Gastroesophageal sphincter (tissue), 4 donors: ENCODE measurements around the gene ACTN2. TPM values are rescaled to one million over a fixed set of nuclear protein-coding genes. Genes with fewer than 3 reads are reported as not detected.

Experiments
- ATAC-seq: fragments of 150-250 bp; one replicate; pipeline ENCODE4 v1.9.1; 2016; ENCODE audit warnings: mild to moderate bottlenecking, moderate library complexity
- H3K27ac ChIP-seq, 4 donors: fragments of 200-600 bp; sonication (generic) in 3 of 4; 1 replicate in 3 of 4; 2 replicates in 1 of 4; pipeline ENCODE4 v1.5.1; 2016 to 2019
- H3K27me3 ChIP-seq: fragments of 200-600 bp; sonication (generic); one replicate; pipeline ENCODE4 v1.5.1; 2019
- H3K36me3 ChIP-seq, 2 donors: fragments of 200-600 bp; sonication (generic); one replicate each; pipeline ENCODE4 v1.5.1; 2019; ENCODE audit warnings: control low read depth in 1 of 2
- H3K4me1 ChIP-seq, 3 donors: fragments of 200-600 bp; sonication (generic); 1 replicate in 2 of 3; 2 replicates in 1 of 3; pipeline ENCODE4 v1.5.1; 2016 to 2019; ENCODE audit warnings: control low read depth in 2 of 3
- H3K4me3 ChIP-seq, 2 donors: fragments of 200-600 bp; sonication (generic); one replicate each; pipeline ENCODE4 v1.5.1; 2019; ENCODE audit warnings: mild to moderate bottlenecking in 1 of 2, moderate library complexity in 1 of 2
- H3K9me3 ChIP-seq, 3 donors: fragments of 200-600 bp; sonication (generic); one replicate each; pipeline ENCODE4 v1.5.1; 2017 to 2019; ENCODE audit warnings: control low read depth in 2 of 3
- EP300 ChIP-seq: sonication (generic); formaldehyde crosslinking; IDR thresholded peaks from one replicate; pipeline ENCODE4 v1.6.1; 2017; ENCODE audit warnings: antibody characterized with exemption, mild to moderate bottlenecking
- POLR2A ChIP-seq, 2 donors: fragments of 450-650 bp; IDR thresholded peaks; one replicate each; pipeline ENCODE4 v1.6.1; 2017; ENCODE audit warnings: antibody characterized with exemption in 2 of 2, mild to moderate bottlenecking in 2 of 2, moderate library complexity in 1 of 2
- POLR2AphosphoS5 ChIP-seq: sonication (generic); formaldehyde crosslinking; IDR thresholded peaks from one replicate; pipeline ENCODE4 v1.6.1; 2017; ENCODE audit warnings: antibody characterized with exemption
- WGBS, 2 donors: methylation state at CpG; one replicate each; pipeline ENCODE4 v1.1.5; 2018; ENCODE audit warnings: low coverage in 1 of 2; 5-methylcytosine and 5-hydroxymethylcytosine counted together
- total RNA-seq, 4 donors: library from RNA; depleted of rRNA; stranded (reverse); fragments of >200 nt; gene quantifications; one replicate each; pipeline ENCODE4 v1.1.0, GENCODE V29; 2016
- TF ChIP-seq, protein P1 (sequence below), 4 experiments: fragments of 200-600 bp in 2 of 4; fragments of 450-650 bp in 2 of 4; sonication (generic) in 1 of 4; IDR thresholded peaks; one replicate each; pipeline ENCODE4 v1.5.1; 2017 to 2019; ENCODE audit warnings: antibody characterized with exemption in 4 of 4, mild to moderate bottlenecking in 2 of 4, moderate library complexity in 2 of 4

The ACTN2 gene
- total RNA-seq, 4 donors from 2014 or later = 5.7 to 21.3 (median 14.1) TPM

DNA sequence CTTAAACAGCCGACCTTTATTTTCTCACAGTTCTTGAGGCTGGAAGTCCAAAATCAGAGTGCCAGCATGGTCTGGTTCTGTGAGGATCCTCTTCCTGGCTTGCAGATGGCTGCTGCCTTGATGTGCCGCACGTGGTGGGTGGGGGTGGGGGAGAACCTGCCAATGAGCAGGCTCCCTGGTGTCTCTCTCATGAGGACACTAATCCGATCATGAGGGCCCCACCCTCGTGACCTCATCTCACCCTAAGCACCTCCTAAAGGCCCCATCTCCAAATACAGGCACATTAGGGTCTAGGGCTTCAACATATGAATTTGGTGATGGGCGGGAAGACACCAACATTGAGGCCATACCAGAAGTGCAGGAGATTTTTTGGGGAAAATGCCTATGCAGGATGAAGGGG lies 37.8 kb downstream of the ACTN2 start:
- ATAC-seq = no peak

DNA sequence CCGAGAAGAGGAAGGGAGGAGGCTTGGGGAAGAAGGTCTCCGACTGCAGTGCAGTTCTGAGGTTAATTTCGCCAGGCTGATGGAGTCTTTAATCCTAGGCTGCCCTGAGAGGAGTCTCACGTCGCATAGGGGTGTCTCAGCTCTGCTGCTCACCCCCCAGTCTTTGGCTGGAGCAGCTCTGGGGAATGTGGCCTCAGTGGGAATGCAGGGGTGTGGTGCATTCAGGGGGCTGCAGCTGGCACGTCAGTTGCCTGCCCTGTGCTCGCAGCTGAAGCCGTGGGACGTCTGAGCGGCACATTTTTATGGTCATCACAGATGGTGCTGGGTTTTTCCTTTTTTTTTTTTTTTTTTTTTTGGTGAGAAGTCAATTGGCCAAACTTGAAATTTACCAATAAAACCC lies 38.2 kb downstream of the ACTN2 start:
- no peak for TF ChIP-seq POLR2AphosphoS5
- no peak for TF ChIP-seq POLR2A (IDR thresholded peaks at IDR 0.05)
- 60 to 68% methylated on average over 5 to 9 of the region's 10 CpGs for WGBS, 2 donors
- Histone ChIP-seq H3K9me3 (no peaks in the 10 kb centered on the region), H3K27me3 (no peaks in the 10 kb centered on the region), H3K36me3 (no peaks in the 10 kb centered on the region), H3K4me1 (no peaks in the 10 kb centered on the region), H3K4me3 (no peak overlapping the region), H3K27ac (no peak overlapping the region)
- ATAC-seq = no peak

More for the DNA sequence above, 37.8 kb downstream of the ACTN2 start:
- H3K27me3 ChIP-seq = no peaks in the 10 kb centered on the region
- no peak overlapping the region for H3K27ac ChIP-seq
- H3K9me3 ChIP-seq = no peaks in the 10 kb centered on the region
- no CpG with 5 or more reads among the region's 6 CpGs for WGBS, 2 donors
- H3K4me3 ChIP-seq = no peak overlapping the region
- TF ChIP-seq, protein P1, sequence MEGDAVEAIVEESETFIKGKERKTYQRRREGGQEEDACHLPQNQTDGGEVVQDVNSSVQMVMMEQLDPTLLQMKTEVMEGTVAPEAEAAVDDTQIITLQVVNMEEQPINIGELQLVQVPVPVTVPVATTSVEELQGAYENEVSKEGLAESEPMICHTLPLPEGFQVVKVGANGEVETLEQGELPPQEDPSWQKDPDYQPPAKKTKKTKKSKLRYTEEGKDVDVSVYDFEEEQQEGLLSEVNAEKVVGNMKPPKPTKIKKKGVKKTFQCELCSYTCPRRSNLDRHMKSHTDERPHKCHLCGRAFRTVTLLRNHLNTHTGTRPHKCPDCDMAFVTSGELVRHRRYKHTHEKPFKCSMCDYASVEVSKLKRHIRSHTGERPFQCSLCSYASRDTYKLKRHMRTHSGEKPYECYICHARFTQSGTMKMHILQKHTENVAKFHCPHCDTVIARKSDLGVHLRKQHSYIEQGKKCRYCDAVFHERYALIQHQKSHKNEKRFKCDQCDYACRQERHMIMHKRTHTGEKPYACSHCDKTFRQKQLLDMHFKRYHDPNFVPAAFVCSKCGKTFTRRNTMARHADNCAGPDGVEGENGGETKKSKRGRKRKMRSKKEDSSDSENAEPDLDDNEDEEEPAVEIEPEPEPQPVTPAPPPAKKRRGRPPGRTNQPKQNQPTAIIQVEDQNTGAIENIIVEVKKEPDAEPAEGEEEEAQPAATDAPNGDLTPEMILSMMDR (IDR thresholded peaks at IDR 0.05) = no peak
- TF ChIP-seq EP300 = no peak
- no peak for TF ChIP-seq POLR2AphosphoS5
- TF ChIP-seq POLR2A (IDR thresholded peaks at IDR 0.05) = no peak
- peaks cover 0 to under 1% (median 0%) of the 10 kb centered on the region in 3 donors for H3K4me1 ChIP-seq
- no peaks in the 10 kb centered on the region for H3K36me3 ChIP-seq

DNA sequence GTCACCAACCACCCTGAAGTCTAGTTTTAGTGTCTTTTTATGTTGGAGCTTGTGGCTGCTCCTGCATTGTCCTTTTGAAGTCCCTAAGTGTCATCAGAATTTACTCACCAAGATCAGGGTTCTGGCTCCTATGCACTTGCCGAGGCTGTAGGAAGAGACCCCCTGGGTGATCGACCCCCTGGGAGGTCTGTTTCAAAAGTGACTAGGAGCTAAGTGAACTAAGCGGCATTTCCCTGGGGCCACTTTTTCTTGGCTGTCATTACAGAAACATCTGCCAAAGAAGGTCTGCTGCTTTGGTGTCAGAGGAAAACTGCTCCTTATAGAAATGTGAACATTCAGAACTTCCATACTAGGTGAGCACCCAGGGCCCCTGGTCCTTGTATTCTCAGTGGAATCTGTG lies 39.4 kb downstream of the ACTN2 start:
- Histone ChIP-seq H3K9me3 (no peaks in the 10 kb centered on the region), H3K27me3 (no peaks in the 10 kb centered on the region), H3K36me3 (no peaks in the 10 kb centered on the region), H3K4me1 (no peaks in the 10 kb centered on the region), H3K27ac (no peak overlapping the region), H3K4me3 (no peak overlapping the region)
- 20 to 65% methylated on average over 1 to 2 of the region's 3 CpGs for WGBS, 2 donors
- TF ChIP-seq POLR2A (IDR thresholded peaks at IDR 0.05) (no peak), POLR2AphosphoS5 (no peak), EP300 (no peak)
- TF ChIP-seq, protein P1 (IDR thresholded peaks at IDR 0.05) = no peak
- no peak for ATAC-seq

DNA sequence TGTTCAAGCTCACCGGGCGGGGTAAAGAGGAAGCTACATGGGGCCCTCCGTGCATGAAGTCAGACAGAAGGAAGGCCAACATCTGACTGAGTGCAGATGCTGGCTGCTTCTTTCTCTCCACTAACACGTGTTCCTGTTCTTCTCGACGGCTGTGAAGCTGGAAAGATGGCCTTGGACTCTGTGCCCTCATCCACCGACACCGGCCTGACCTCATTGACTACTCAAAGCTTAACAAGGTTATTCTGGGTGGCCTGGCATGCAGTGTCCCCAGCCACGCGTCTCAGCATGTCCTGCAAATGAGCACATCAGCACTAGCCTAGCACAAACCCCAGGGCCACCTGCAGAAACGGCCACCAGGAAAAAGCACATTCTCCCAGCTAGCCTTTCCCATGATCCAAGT lies 41.2 kb downstream of the ACTN2 start:
- Histone ChIP-seq H3K36me3 (no peaks in the 10 kb centered on the region), H3K27ac (no peak overlapping the region), H3K9me3 (no peaks in the 10 kb centered on the region), H3K4me3 (no peak overlapping the region), H3K27me3 (no peaks in the 10 kb centered on the region), H3K4me1 (no peaks in the 10 kb centered on the region)
- TF ChIP-seq EP300 = no peak
- no peak for TF ChIP-seq POLR2A (IDR thresholded peaks at IDR 0.05)
- TF ChIP-seq POLR2AphosphoS5 = no peak
- TF ChIP-seq, protein P1 (IDR thresholded peaks at IDR 0.05) = no peak
- WGBS, 2 donors = 70 to 81% methylated on average over 6 to 7 of the region's 11 CpGs
- no peak for ATAC-seq

DNA sequence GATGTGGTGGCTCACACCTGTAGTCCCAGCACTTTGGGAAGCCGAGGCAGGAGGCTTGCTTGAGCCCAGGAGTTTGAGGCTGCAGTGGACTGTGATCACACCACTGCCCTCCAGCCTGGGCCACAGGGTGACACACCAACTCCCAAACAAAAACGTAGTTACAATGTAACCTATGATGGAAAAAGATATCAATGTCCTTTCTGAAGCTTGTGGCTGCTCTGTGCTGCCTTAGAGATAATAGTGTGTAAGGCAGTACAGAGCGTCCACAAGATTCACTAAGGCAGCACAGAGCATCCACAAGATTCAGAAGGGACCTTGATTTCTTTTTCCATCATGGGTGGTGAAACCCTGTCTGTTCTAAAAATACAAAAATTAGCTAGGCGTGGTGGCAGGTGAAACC lies 42.5 kb downstream of the ACTN2 start:
- H3K27me3 ChIP-seq = no peaks in the 10 kb centered on the region
- TF ChIP-seq POLR2AphosphoS5 = no peak
- TF ChIP-seq POLR2A (IDR thresholded peaks at IDR 0.05) = no peak
- H3K9me3 ChIP-seq = no peaks in the 10 kb centered on the region
- H3K4me1 ChIP-seq = no peaks in the 10 kb centered on the region
- no peak overlapping the region for H3K4me3 ChIP-seq
- H3K36me3 ChIP-seq = no peaks in the 10 kb centered on the region
- no peak for ATAC-seq
- no peak overlapping the region for H3K27ac ChIP-seq
- WGBS, 2 donors = 67 to 96% methylated on average over 2 to 4 of the region's 4 CpGs

DNA sequence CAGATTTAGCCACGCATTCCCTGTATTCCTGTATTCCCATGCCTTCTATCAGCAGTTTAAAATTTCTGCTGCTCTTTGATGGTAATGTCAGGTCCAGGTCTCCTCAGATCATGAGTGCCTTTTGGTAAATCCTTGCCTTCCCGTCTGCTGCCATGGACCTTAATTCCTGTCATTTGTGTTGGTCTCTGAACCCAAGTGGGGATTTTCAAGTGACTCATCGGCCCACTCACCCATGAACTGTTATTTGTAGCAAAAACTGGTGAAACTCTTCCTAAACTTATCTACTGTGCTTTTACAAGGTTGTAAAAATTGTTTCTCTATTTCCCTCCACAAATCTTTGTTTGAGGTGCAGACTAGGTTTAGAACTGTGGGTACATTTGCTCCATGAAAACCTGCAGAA lies 47.4 kb downstream of the ACTN2 start:
- no peak for ATAC-seq
- 83 to 100% methylated on average over 1 to 3 of the region's 3 CpGs for WGBS, 2 donors
- H3K27me3 ChIP-seq = no peaks in the 10 kb centered on the region
- H3K9me3 ChIP-seq = no peaks in the 10 kb centered on the region
- H3K27ac ChIP-seq = no peak overlapping the region
- TF ChIP-seq POLR2A (IDR thresholded peaks at IDR 0.05) = no peak
- no peak overlapping the region for H3K4me3 ChIP-seq
- peaks cover 0 to 6% of the 10 kb centered on the region in 2 donors for H3K36me3 ChIP-seq
- H3K4me1 ChIP-seq = peaks cover 0 to 8% (median 0%) of the 10 kb centered on the region in 3 donors
